Suprapubic skin (tissue), 4 donors: ENCODE measurements around the gene PHYHD1.

Experiments
- CTCF ChIP-seq, 2 donors: fragments of 200-600 bp in 1 of 2; fragments of 450-650 bp in 1 of 2; sonication (generic) in 1 of 2; IDR thresholded peaks; one replicate each; pipeline ENCODE4 v1.5.1; 2016 to 2019; ENCODE audit warnings: antibody characterized with exemption in 2 of 2, mild to moderate bottlenecking in 1 of 2, moderate library complexity in 1 of 2
- EP300 ChIP-seq: sonication (generic); formaldehyde crosslinking; IDR thresholded peaks from one replicate; pipeline ENCODE4 v1.6.1; 2017; ENCODE audit warnings: antibody characterized with exemption
- POLR2A ChIP-seq, 2 donors: fragments of 450-650 bp; IDR thresholded peaks; one replicate each; pipeline ENCODE4 v1.6.1; 2017; ENCODE audit warnings: antibody characterized with exemption in 2 of 2, mild to moderate bottlenecking in 2 of 2, moderate library complexity in 2 of 2
- POLR2AphosphoS5 ChIP-seq, 3 donors: sonication (generic); formaldehyde crosslinking; IDR thresholded peaks; one replicate each; pipeline ENCODE4 v1.6.1; 2017; ENCODE audit warnings: antibody characterized with exemption in 3 of 3

GRCh38 chr9:128986671-128987070 lies 65.9 kb downstream of the PHYHD1 start:
- TF ChIP-seq CTCF (IDR thresholded peaks at IDR 0.05) (no peak), POLR2AphosphoS5 (IDR thresholded peaks at IDR 0.05) (no peak), POLR2A (IDR thresholded peaks at IDR 0.05) (no peak), EP300 (no peak)
